Astrocyte (in vitro differentiated cells and primary cell): Measurements from ENCODE around the gene RTN1.

Experiments used
- CTCF ChIP-seq: IDR thresholded peaks from 2 replicates; pipeline ENCODE4 v1.5.1; 2011; ENCODE audit warnings: low read depth, mild to moderate bottlenecking, inconsistent platforms, low read length, moderate library complexity; ENCODE audit not compliant: insufficient read depth
- EZH2 ChIP-seq: IDR thresholded peaks from 2 replicates; pipeline ENCODE4 v1.6.1; 2012; ENCODE audit warnings: mild to moderate bottlenecking, low read length, inconsistent platforms; ENCODE audit not compliant: insufficient read depth

- TF ChIP-seq CTCF (no peak), EZH2 (no peak)
Measured at GRCh38 chr14:59847711-59848110, 22.9 kb downstream of the RTN1 start.
